ENCODE data around the gene KRT76.

KRT76 gene

DNA sequence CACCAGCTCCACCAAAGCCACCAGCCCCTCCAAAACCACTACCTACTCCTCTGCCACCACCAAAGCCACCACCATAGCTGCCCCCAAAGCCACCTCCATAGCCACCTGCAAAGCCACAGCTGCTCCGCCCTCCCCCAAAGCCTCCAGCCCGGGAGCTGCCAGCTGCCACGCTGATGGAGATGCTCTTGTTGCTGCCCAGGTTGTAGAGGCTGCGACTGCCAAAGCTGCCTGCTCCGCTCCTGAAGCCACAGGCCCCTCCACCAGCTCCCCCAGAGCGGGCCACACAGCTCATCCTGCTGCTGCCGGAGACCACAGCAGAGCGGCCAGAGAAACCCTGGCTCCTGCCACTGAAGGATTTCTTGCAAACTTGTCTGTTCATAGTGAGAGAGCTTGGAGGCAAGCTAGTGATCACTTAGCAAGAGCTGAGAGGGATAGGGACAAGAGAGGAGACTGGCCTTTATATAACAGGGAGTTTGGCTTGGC, at the start of gene KRT76:
Gene KRT76 (minus strand): TSS at position 433 of the 483 bp plus-strand sequence. CDS start 54 bp downstream, at position 379.
- H3K27ac ChIP-seq (ENCODE audit: low read length): no peak within 1 kb of the TSS
- H3K9me3 ChIP-seq (ENCODE audit: control insufficient read depth, insufficient read depth, low read length): no peaks in the 10 kb centered on the region
- DNase-seq (ENCODE audit: low read depth, low spot score): no peak
- no peaks in the 10 kb centered on the region for H3K36me3 ChIP-seq (ENCODE audit: control insufficient read depth, insufficient read depth, low read length)
- WGBS (ENCODE audit: insufficient coverage, insufficient read length): no CpG with 5 or more reads among the region's 8 CpGs
- H3K27me3 ChIP-seq (ENCODE audit: control insufficient read depth, insufficient read depth, low read length): no peaks in the 10 kb centered on the region
- no peaks in the 10 kb centered on the region for H3K4me1 ChIP-seq (ENCODE audit: control insufficient read depth, insufficient read depth, low read length)
- no peak within 1 kb of the TSS for H3K4me3 ChIP-seq (ENCODE audit: low read length)

DNA sequence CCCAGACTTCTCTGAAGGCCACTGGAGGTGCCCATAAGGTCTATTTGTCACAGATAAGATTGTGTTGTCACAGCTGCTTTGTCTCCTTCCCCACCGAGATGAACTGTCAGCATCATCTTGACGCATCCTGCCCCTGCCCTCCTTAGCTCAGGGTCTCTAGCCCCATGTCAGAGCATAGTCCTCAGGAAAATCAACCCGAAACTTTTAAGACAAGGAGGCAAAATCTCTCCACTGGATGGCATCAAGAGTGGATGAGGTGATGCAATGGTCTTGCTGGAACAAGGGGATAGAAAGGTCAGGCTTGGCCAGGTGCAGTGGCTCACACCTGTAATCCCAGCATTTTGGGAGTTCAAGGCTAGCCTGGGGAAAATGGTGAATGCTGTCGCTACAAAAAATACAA, 48.8 kb upstream of the KRT76 start:
- Histone ChIP-seq H3K4me3 (ENCODE audit: low read length) (no peak overlapping the region), H3K4me1 (ENCODE audit: control insufficient read depth, insufficient read depth, low read length) (no peaks in the 10 kb centered on the region), H3K27me3 (ENCODE audit: control insufficient read depth, insufficient read depth, low read length) (no peaks in the 10 kb centered on the region), H3K9me3 (ENCODE audit: control insufficient read depth, insufficient read depth, low read length) (no peaks in the 10 kb centered on the region), H3K27ac (ENCODE audit: low read length) (no peak overlapping the region), H3K36me3 (ENCODE audit: control insufficient read depth, insufficient read depth, low read length) (no peaks in the 10 kb centered on the region)
- no CpG with 5 or more reads among the region's 4 CpGs for WGBS (ENCODE audit: insufficient coverage, insufficient read length)
- DNase-seq (ENCODE audit: low read depth, low spot score): no peak

GRCh38 chr12:52824741-52825410, 47.7 kb upstream of the KRT76 start:
- no peak overlapping the region for H3K27ac ChIP-seq (ENCODE audit: low read length)
- no CpG with 5 or more reads among the region's 5 CpGs for WGBS (ENCODE audit: insufficient coverage, insufficient read length)
- no peaks in the 10 kb centered on the region for H3K27me3 ChIP-seq (ENCODE audit: control insufficient read depth, insufficient read depth, low read length)

GRCh38 chr12:52823761-52824450, 46.8 kb upstream of the KRT76 start:
- no CpG with 5 or more reads among the region's 15 CpGs for WGBS (ENCODE audit: insufficient coverage, insufficient read length)
- no peak overlapping the region for H3K4me3 ChIP-seq (ENCODE audit: low read length)
- H3K4me1 ChIP-seq (ENCODE audit: control insufficient read depth, insufficient read depth, low read length): no peaks in the 10 kb centered on the region
- H3K9me3 ChIP-seq (ENCODE audit: control insufficient read depth, insufficient read depth, low read length): no peaks in the 10 kb centered on the region
- no peak for DNase-seq (ENCODE audit: low read depth, low spot score)
- no peaks in the 10 kb centered on the region for H3K36me3 ChIP-seq (ENCODE audit: control insufficient read depth, insufficient read depth, low read length)
- no peaks in the 10 kb centered on the region for H3K27me3 ChIP-seq (ENCODE audit: control insufficient read depth, insufficient read depth, low read length)
- H3K27ac ChIP-seq (ENCODE audit: low read length): no peak overlapping the region

More at GRCh38 chr12:52824741-52825410, 47.7 kb upstream of the KRT76 start:
- Histone ChIP-seq H3K4me1 (ENCODE audit: control insufficient read depth, insufficient read depth, low read length) (no peaks in the 10 kb centered on the region), H3K9me3 (ENCODE audit: control insufficient read depth, insufficient read depth, low read length) (no peaks in the 10 kb centered on the region), H3K4me3 (ENCODE audit: low read length) (no peak overlapping the region), H3K36me3 (ENCODE audit: control insufficient read depth, insufficient read depth, low read length) (no peaks in the 10 kb centered on the region)
- DNase-seq (ENCODE audit: low read depth, low spot score): no peak

DNA sequence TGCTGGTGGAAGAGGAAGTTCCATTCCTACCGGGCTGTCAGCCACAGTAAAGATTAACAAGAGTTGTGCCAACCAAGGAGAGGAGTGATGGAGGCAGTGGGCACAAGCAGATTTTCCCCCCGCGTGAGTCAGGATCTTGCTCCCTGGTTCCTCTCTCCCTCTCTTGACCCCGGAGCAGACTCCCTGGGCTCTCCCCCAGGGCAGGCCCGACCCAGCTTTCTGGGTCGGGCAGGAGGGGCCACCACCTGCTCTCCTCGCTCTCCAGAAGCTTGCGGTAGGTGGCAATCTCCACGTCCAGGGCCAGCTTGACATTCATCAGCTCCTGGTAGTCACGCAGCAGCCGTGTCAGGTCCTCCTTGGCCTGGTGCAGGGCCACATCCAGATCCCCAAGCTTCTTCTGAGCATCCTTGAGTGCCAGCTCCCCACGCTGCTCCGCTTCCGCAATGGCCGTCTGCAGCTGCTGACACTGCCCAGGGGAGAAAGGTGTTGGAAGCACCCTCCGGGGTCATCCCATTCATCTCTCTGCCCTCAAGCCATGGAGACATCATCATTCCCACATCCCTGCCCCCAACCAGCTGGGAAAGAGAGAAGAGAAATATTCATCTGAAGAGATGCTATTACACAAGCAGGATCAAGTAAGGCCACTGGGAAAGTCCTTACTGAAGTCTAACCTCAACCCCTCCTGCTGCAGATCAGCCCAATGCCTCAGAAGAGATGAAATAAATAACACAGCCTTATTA, 45.8 kb upstream of the KRT76 start:
- DNase-seq (ENCODE audit: low read depth, low spot score): no peak
- no peak overlapping the region for H3K27ac ChIP-seq (ENCODE audit: low read length)
- no peaks in the 10 kb centered on the region for H3K9me3 ChIP-seq (ENCODE audit: control insufficient read depth, insufficient read depth, low read length)
- H3K36me3 ChIP-seq (ENCODE audit: control insufficient read depth, insufficient read depth, low read length): no peaks in the 10 kb centered on the region
- H3K27me3 ChIP-seq (ENCODE audit: control insufficient read depth, insufficient read depth, low read length): no peaks in the 10 kb centered on the region
- no peak overlapping the region for H3K4me3 ChIP-seq (ENCODE audit: low read length)
- no peaks in the 10 kb centered on the region for H3K4me1 ChIP-seq (ENCODE audit: control insufficient read depth, insufficient read depth, low read length)
- no CpG with 5 or more reads among the region's 16 CpGs for WGBS (ENCODE audit: insufficient coverage, insufficient read length)

- no peak overlapping the region for H3K27ac ChIP-seq (ENCODE audit: low read length)
- WGBS (ENCODE audit: insufficient coverage, insufficient read length): no CpG with 5 or more reads among the region's 10 CpGs
- H3K27me3 ChIP-seq (ENCODE audit: control insufficient read depth, insufficient read depth, low read length): no peaks in the 10 kb centered on the region
- H3K9me3 ChIP-seq (ENCODE audit: control insufficient read depth, insufficient read depth, low read length): no peaks in the 10 kb centered on the region
- no peak for DNase-seq (ENCODE audit: low read depth, low spot score)
- H3K36me3 ChIP-seq (ENCODE audit: control insufficient read depth, insufficient read depth, low read length): no peaks in the 10 kb centered on the region
- H3K4me1 ChIP-seq (ENCODE audit: control insufficient read depth, insufficient read depth, low read length): no peaks in the 10 kb centered on the region
- no peak overlapping the region for H3K4me3 ChIP-seq (ENCODE audit: low read length)
These were observed 44.9 kb upstream of the KRT76 start for GRCh38 chr12:52821826-52822660.

GRCh38 chr12:52821071-52821730, 44.1 kb upstream of the KRT76 start:
- Histone ChIP-seq H3K27me3 (ENCODE audit: control insufficient read depth, insufficient read depth, low read length) (no peaks in the 10 kb centered on the region), H3K4me3 (ENCODE audit: low read length) (no peak overlapping the region), H3K27ac (ENCODE audit: low read length) (no peak overlapping the region), H3K9me3 (ENCODE audit: control insufficient read depth, insufficient read depth, low read length) (no peaks in the 10 kb centered on the region), H3K4me1 (ENCODE audit: control insufficient read depth, insufficient read depth, low read length) (no peaks in the 10 kb centered on the region), H3K36me3 (ENCODE audit: control insufficient read depth, insufficient read depth, low read length) (no peaks in the 10 kb centered on the region)
- no peak for DNase-seq (ENCODE audit: low read depth, low spot score)
- no CpG with 5 or more reads among the region's 4 CpGs for WGBS (ENCODE audit: insufficient coverage, insufficient read length)

GRCh38 chr12:52820521-52820920, 43.4 kb upstream of the KRT76 start:
- Histone ChIP-seq H3K9me3 (ENCODE audit: control insufficient read depth, insufficient read depth, low read length) (no peaks in the 10 kb centered on the region), H3K4me1 (ENCODE audit: control insufficient read depth, insufficient read depth, low read length) (no peaks in the 10 kb centered on the region), H3K4me3 (ENCODE audit: low read length) (no peak overlapping the region), H3K36me3 (ENCODE audit: control insufficient read depth, insufficient read depth, low read length) (no peaks in the 10 kb centered on the region), H3K27me3 (ENCODE audit: control insufficient read depth, insufficient read depth, low read length) (no peaks in the 10 kb centered on the region), H3K27ac (ENCODE audit: low read length) (no peak overlapping the region)
- no CpG with 5 or more reads among the region's 6 CpGs for WGBS (ENCODE audit: insufficient coverage, insufficient read length)
- DNase-seq (ENCODE audit: low read depth, low spot score): no peak

GRCh38 chr12:52819731-52820510, 42.8 kb upstream of the KRT76 start:
- no CpG with 5 or more reads among the region's 7 CpGs for WGBS (ENCODE audit: insufficient coverage, insufficient read length)
- no peak overlapping the region for H3K27ac ChIP-seq (ENCODE audit: low read length)
- no peak overlapping the region for H3K4me3 ChIP-seq (ENCODE audit: low read length)
- no peaks in the 10 kb centered on the region for H3K27me3 ChIP-seq (ENCODE audit: control insufficient read depth, insufficient read depth, low read length)
- H3K4me1 ChIP-seq (ENCODE audit: control insufficient read depth, insufficient read depth, low read length): no peaks in the 10 kb centered on the region
- DNase-seq (ENCODE audit: low read depth, low spot score): no peak
- no peaks in the 10 kb centered on the region for H3K36me3 ChIP-seq (ENCODE audit: control insufficient read depth, insufficient read depth, low read length)
- H3K9me3 ChIP-seq (ENCODE audit: control insufficient read depth, insufficient read depth, low read length): no peaks in the 10 kb centered on the region
